Subcutaneous adipose tissue (tissue), 4 donors: ENCODE measurements around the gene UBE2E2. TPM values are rescaled to one million over a fixed set of nuclear protein-coding genes. Genes with fewer than 3 reads are reported as not detected.

Source experiments
- total RNA-seq, 4 donors: library from RNA; depleted of rRNA; stranded (reverse); fragments of >200 nt; gene quantifications; one replicate each; pipeline ENCODE4 v1.1.0, GENCODE V29; 2016
- TF ChIP-seq, protein P1 (sequence below): fragments of 450-650 bp; IDR thresholded peaks from one replicate; pipeline ENCODE4 v1.5.1; 2016; ENCODE audit warnings: low read depth, mild to moderate bottlenecking, control low read depth, antibody characterized with exemption, moderate library complexity

The UBE2E2 gene
- total RNA-seq, 4 donors from 2014 or later = 48.0 to 89.0 (median 63.4) TPM

DNA sequence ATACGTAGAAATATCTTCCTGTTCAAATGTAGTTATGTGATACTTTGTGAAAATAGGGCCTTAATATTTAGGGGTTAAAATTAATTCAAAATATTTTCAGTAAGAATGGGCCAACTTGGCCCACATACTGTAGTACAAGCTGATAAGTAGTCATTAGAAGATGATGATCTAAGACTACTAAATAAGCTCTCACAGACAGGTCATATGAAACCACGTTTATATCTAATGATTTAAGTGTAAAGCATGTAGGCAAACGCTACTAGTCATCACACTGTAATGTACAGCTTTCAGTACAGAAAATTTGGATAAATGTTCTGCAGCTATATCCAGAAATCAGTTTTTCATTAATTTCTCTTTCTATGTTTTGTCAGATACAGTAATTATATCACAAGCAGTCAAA, 228.6 kb downstream of the UBE2E2 start:
- TF ChIP-seq, protein P1, sequence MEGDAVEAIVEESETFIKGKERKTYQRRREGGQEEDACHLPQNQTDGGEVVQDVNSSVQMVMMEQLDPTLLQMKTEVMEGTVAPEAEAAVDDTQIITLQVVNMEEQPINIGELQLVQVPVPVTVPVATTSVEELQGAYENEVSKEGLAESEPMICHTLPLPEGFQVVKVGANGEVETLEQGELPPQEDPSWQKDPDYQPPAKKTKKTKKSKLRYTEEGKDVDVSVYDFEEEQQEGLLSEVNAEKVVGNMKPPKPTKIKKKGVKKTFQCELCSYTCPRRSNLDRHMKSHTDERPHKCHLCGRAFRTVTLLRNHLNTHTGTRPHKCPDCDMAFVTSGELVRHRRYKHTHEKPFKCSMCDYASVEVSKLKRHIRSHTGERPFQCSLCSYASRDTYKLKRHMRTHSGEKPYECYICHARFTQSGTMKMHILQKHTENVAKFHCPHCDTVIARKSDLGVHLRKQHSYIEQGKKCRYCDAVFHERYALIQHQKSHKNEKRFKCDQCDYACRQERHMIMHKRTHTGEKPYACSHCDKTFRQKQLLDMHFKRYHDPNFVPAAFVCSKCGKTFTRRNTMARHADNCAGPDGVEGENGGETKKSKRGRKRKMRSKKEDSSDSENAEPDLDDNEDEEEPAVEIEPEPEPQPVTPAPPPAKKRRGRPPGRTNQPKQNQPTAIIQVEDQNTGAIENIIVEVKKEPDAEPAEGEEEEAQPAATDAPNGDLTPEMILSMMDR = no peak

DNA sequence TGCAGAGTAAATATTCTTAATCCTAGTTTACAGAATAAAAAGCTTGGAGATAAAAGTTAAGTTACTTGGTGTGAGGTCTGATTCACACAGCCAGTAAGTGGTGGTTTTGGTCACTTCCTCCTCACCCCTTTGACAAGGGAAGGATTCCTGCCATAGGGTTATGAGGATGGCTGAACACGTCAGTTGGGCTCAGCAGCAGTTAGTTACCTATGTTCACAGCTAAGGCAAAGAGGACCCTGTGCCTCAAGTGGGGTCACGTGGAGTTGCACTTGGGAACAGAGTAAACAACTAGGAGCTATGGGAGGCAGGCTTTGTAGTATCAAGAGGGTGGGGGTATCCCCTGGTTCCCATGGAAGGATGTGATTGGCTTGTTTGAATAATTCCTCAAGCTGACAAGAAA, 232.2 kb downstream of the UBE2E2 start:
- TF ChIP-seq, protein P1 = no peak

DNA sequence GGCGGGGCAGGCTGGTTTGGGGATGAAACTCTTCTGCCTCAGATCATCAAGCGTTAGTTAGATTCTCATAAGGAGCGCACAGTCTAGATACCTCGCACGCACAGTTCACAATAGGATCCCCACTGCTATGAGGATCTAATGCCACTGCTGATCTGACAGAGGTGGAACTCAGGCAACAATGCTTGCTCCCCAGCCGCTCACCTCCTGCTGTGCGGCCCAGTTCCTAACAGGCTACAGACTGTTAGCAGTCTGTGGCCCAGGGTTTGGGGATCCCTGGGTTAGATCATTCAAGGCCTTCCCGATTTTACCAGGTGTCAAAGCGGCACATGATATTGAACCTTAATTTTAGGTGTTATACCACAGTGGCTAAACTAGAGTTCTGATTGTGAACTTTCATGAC, 232.8 kb downstream of the UBE2E2 start:
- TF ChIP-seq, protein P1 = no peak

DNA sequence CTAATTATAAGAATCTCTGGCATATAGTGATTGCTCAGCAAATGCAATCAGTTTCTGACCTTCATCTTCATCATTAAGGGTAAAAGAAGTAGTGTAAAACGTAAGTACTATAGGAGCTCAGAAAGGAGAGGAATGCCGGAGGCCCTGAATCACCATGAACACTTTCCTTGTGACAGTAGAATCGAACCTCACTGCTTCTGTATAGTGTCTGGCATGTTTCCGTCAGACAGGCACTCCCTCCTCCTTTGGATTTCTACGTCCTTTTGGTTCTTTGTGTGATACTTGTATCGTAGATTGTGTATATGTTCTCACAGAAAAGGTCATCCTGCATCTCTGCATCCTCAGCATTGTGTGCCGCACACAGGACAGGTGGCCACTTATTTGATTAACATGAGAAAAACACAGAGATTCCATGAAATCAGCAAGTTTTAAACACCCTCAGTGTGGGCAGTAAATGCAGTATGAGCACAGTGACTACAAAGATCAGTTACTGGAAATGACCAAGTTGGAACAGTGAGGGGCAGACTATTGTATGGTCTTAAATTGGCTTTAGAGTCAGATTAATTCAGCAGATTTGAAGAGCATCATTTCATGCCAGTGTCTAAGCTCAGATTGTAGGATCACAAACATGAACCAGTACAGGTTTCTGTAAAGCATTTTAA, 234.5 kb downstream of the UBE2E2 start:
- TF ChIP-seq, protein P1 = no peak

DNA sequence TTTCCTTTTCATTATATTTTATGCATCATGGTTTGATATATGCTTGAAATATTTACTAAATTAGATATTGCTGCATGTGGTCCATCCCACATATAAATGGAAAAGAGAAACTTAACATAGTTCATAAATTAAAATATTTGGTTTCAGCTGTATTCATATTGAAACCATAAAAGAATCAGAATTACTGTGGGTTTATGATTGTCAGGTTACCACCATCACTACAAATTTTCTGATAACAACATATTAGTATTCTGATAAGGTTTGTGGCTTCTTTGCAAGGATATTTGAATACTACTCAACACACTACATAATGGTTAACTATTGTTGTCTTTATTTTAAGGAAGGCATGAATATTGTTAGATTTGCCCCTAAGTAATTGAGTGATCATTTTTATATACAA, 235.5 kb downstream of the UBE2E2 start:
- TF ChIP-seq, protein P1 = no peak

DNA sequence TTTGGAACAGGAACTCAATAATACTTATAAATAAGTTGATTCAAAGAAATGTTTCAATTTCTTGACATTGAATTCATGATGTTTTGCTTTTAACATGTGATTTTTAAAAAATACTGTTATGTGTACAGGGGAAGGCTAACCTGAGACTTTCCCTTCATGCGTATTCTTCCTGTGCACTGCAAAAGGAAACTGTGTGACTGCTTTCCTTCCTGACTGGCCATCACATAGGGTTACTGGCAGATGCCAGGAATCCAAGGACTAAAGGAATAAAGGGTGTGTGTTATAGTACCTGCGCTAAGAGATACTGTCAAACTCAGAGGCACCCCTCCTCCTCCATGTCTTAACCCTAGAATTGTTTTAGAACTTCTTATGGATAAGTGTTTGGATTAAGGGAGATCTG, 236.0 kb downstream of the UBE2E2 start:
- TF ChIP-seq, protein P1 = no peak

DNA sequence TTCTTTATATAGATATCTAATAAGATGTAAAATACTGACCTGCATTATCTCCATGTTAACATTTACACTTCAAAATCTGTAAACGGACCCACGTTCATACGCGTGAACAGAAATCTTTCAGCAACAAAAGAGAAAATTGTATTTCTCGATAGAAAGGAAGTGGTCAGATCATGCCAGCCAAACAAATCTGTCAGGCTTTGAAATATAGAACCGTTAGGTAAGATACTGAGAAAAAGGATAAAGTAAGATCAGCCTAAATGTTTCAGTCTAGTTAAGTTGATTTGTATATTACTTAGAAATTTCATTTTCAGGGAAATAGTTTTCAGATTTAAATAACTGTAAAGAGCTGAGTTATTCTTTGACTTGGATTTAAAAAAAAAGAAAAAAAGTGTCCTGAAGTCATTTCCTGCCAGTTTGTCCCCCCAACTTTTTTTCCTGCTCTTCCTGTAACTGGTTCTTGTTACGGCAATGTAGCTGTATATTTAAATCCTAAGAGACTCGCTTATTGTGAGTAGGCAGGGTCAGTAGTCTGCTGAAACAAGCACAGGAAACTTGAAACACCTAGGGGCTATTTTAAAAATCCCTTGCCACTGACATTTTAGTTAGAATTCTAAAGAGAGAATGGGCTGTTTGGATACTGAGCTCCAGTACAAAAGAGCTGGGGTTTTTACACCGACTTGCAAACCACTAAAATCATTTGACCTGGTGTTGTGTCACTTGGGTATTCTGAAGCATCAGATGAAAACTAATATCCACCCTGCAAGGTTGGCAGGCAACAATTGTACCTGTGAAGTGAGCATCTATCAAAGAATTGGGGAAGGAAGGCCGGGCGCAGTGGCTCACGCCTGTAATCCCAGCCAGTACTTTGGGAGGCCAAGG, 237.5 kb downstream of the UBE2E2 start:
- TF ChIP-seq, protein P1 = no peak
